ENCODE measurements around the gene ZNF280D. TPM values are rescaled to one million over a fixed set of nuclear protein-coding genes. Genes with fewer than 3 reads are reported as not detected.

Gene ZNF280D
- total RNA-seq, 2 experiments from 2014 or later = 28.4 to 35.0 TPM

GRCh38 chr15:56619887-56620286 lies 113.4 kb downstream of the ZNF280D start:
- Mint-ChIP-seq H3K27ac (peak overlapping the region; percentile 15), H3K4me3 (no peak overlapping the region), H3K4me1 (peaks cover 5% of the 10 kb centered on the region), H3K27me3 (no peaks in the 10 kb centered on the region), H3K36me3 (peaks cover 1% of the 10 kb centered on the region), H3K9me3 (peaks cover 1% of the 10 kb centered on the region)
- no peak for ATAC-seq (ENCODE audit: low read depth)
- no peak for DNase-seq
- POLR2A ChIA-PET = no interaction called here

- Mint-ChIP-seq H3K27ac (no peak overlapping the region), H3K27me3 (peaks cover 6% of the 10 kb centered on the region), H3K4me1 (peaks cover 10% of the 10 kb centered on the region), H3K4me3 (no peak overlapping the region), H3K36me3 (peaks cover 3% of the 10 kb centered on the region), H3K9me3 (peaks cover 1% of the 10 kb centered on the region)
- POLR2A ChIA-PET = no interaction called here
- ATAC-seq (ENCODE audit: low read depth) (no peak), DNase-seq (no peak)
These were observed 115.7 kb downstream of the ZNF280D start for GRCh38 chr15:56617628-56618027.

DNA sequence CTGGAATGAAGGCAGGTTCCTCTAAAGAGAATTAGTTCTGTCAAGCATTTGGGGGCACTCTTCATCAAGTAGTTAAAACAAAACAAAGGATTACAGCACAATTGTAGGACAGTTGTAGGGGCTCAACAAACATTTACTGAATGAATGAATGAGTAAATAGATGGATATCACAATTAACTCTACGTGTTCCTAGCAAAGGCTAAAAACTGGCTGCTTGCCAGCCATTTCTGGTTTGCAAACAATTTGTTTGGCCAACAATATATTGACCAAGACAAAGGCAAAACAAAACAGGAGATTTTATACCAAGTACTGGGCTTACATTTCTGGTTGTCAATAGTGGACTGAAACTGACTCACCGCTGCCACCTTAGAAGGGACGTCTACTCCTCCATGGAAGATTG lies 116.8 kb downstream of the ZNF280D start:
- peaks cover 3% of the 10 kb centered on the region for H3K36me3 Mint-ChIP-seq
- DNase-seq = no peak
- no peak overlapping the region for H3K27ac Mint-ChIP-seq
- H3K4me1 Mint-ChIP-seq = peaks cover 10% of the 10 kb centered on the region
- no peak overlapping the region for H3K4me3 Mint-ChIP-seq
- peaks cover 6% of the 10 kb centered on the region for H3K27me3 Mint-ChIP-seq
- no peak for ATAC-seq (ENCODE audit: low read depth)
- H3K9me3 Mint-ChIP-seq = peaks cover 1% of the 10 kb centered on the region
- POLR2A ChIA-PET = no interaction called here

DNA sequence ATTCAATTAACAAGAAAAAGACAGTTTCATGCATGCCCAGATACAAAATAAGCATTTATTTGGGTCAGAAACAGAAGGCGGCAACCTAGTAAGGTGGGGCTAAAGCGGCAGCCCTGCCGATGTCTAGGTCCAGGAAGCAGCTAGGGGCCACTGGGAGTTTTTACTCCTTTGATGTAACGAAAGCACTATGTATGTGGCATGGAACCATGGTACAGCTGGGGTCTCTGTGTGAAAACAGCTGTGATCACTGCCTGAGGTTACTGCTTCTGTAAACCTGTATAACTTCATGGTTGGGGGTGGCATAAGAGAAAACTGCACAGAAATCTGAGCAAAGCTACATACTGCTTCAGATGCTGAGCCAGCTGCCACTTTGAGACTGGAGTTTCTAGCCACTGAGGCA lies 119.5 kb downstream of the ZNF280D start:
- no peak overlapping the region for H3K27ac Mint-ChIP-seq
- H3K4me1 Mint-ChIP-seq = peaks cover 5% of the 10 kb centered on the region

DNA sequence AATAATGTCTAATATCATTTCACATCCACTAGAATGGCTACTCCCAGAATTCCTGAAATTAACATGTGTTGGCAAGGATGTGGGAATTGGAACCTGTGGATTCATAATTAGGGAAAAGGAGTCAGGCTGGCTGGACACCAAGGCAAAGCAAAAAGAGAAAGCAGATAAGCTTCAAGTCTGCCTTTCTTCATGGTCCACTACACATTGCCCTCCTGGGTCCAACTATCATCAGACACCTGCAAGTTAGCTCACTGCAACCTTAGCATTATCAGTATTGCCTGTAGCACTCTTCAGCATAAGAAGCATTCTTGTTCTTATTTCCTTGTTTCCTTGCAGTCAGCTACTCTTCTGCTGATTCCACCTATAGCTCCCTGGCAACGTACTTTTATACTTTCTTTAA lies 124.3 kb downstream of the ZNF280D start:
- no peak overlapping the region for H3K27ac Mint-ChIP-seq
- DNase-seq (no peak), ATAC-seq (ENCODE audit: low read depth) (no peak)
- peaks cover 14% of the 10 kb centered on the region for H3K4me1 Mint-ChIP-seq
- peaks cover 23% of the 10 kb centered on the region for H3K27me3 Mint-ChIP-seq
- peaks cover under 1% of the 10 kb centered on the region for H3K36me3 Mint-ChIP-seq
- peaks cover 6% of the 10 kb centered on the region for H3K9me3 Mint-ChIP-seq
- H3K4me3 Mint-ChIP-seq = no peak overlapping the region
- POLR2A ChIA-PET = no interaction called here

More for the DNA sequence above, 119.5 kb downstream of the ZNF280D start:
- H3K9me3 Mint-ChIP-seq = no peaks in the 10 kb centered on the region
- POLR2A ChIA-PET = no interaction called here
- peaks cover 3% of the 10 kb centered on the region for H3K36me3 Mint-ChIP-seq
- ATAC-seq (ENCODE audit: low read depth) = no peak
- H3K4me3 Mint-ChIP-seq = no peak overlapping the region
- peaks cover 15% of the 10 kb centered on the region for H3K27me3 Mint-ChIP-seq
- no peak for DNase-seq

DNA sequence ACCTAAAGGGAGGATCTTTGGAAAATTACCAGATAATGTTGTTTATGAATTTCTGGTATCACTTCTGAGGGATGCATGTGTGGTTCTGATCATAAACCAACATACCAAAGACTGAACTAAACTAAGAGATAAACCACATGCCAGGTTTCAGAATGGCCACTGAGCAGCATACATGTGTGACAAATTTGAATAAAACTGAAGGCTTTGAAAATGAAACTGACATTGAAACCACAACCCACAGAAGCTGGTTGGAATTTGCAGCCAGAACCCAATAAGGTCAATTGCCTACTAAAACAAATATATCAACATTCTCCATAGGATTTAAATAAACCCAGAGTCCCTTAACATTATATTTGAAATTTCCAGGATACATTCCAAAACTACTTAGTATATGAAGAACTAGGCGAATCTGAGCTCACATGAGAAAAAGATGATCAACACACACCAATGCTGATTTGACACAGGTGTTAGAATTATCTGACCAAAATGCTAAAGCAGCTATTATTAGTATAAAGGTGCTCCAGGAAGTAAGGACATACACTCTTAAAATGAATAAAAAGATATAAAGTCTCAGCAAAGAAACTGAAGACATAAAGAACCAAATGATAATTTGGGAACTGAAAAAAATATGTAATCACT lies 125.0 kb downstream of the ZNF280D start:
- POLR2A ChIA-PET = no interaction called here
- ATAC-seq (ENCODE audit: low read depth) = peak; percentile 42
- Mint-ChIP-seq H3K4me3 (no peak overlapping the region), H3K9me3 (peaks cover 6% of the 10 kb centered on the region), H3K27ac (no peak overlapping the region), H3K36me3 (no peaks in the 10 kb centered on the region), H3K27me3 (peaks cover 22% of the 10 kb centered on the region), H3K4me1 (peaks cover 9% of the 10 kb centered on the region)
- no peak for DNase-seq

DNA sequence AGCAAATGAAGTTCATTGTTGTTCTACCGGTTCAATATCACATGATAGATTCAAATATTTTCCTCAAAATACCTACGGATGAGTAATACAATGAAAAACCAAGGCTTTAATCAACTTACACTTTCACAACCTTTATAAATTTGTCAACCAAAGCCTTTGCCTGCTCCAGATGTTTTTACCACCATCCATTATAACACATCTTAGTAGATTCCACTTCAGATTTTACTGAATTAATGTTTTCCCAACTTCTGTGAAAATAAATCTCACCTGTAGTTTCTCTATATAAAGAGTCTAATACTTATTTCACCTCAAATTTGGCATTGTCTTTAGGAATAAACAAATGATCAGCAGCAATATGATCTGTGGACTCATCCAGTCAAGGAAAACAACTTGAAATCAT lies 131.1 kb downstream of the ZNF280D start:
- H3K4me3 Mint-ChIP-seq = no peak overlapping the region

DNA sequence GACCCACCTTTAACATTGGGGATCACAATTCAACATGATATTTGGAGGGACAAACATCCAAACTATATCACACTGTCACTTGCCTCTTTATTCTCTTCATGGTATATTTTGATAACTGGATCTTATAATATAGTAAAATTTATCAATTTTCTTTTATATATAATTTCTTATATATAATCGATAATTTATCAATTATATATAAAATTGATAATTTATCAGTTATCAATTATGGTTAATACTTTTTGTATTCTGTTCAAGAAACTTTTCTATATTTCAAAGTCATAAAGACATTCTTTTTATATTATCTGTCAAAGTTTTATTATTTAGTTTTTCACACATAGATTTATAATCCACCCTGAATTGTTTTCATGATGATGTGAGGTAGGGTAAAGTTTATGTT lies 132.9 kb downstream of the ZNF280D start:
- Mint-ChIP-seq H3K27ac (no peak overlapping the region), H3K27me3 (peaks cover 8% of the 10 kb centered on the region), H3K4me1 (no peaks in the 10 kb centered on the region), H3K36me3 (no peaks in the 10 kb centered on the region), H3K4me3 (no peak overlapping the region), H3K9me3 (peaks cover 12% of the 10 kb centered on the region)
- DNase-seq = no peak
- POLR2A ChIA-PET = no interaction called here
- ATAC-seq (ENCODE audit: low read depth) = no peak

More for the DNA sequence above, 131.1 kb downstream of the ZNF280D start:
- POLR2A ChIA-PET = no interaction called here
- H3K27me3 Mint-ChIP-seq = peaks cover 5% of the 10 kb centered on the region
- H3K36me3 Mint-ChIP-seq = no peaks in the 10 kb centered on the region
- DNase-seq (no peak), ATAC-seq (ENCODE audit: low read depth) (no peak)
- H3K4me1 Mint-ChIP-seq = no peaks in the 10 kb centered on the region
- peaks cover 16% of the 10 kb centered on the region for H3K9me3 Mint-ChIP-seq
- H3K27ac Mint-ChIP-seq = no peak overlapping the region

DNA sequence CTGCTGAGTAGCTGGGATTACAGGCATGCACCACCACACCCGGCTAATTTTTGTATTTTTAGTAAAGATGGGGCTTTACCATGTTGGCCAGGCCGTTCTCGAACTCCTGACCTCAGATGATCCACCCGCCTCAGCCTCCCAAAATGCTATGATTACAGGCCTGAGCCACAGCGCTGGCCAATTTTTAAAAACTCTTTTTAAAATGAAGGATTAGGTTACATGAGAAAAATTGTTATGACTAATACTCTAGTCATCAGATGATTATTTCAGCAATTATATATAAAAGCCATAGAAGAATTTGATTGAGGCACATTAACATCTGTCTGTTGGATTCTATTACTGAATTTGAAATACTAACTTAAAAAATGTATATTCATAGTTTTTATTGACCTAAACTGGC lies 134.3 kb downstream of the ZNF280D start:
- DNase-seq (no peak), ATAC-seq (ENCODE audit: low read depth) (no peak)
- Mint-ChIP-seq H3K9me3 (peaks cover 12% of the 10 kb centered on the region), H3K4me3 (no peak overlapping the region), H3K27me3 (peaks cover 16% of the 10 kb centered on the region), H3K4me1 (no peaks in the 10 kb centered on the region), H3K36me3 (no peaks in the 10 kb centered on the region), H3K27ac (no peak overlapping the region)
- POLR2A ChIA-PET = no interaction called here

- no peaks in the 10 kb centered on the region for H3K27me3 Mint-ChIP-seq
- POLR2A ChIA-PET = no interaction called here
- no peaks in the 10 kb centered on the region for H3K4me1 Mint-ChIP-seq
- H3K9me3 Mint-ChIP-seq = peaks cover 10% of the 10 kb centered on the region
- DNase-seq = no peak
- no peak overlapping the region for H3K27ac Mint-ChIP-seq
- H3K4me3 Mint-ChIP-seq = no peak overlapping the region
- H3K36me3 Mint-ChIP-seq = peaks cover 2% of the 10 kb centered on the region
- no peak for ATAC-seq (ENCODE audit: low read depth)
These were observed 145.6 kb downstream of the ZNF280D start for GRCh38 chr15:56587686-56588085.

GRCh38 chr15:56586206-56586605 lies 147.1 kb downstream of the ZNF280D start:
- H3K4me1 Mint-ChIP-seq = no peaks in the 10 kb centered on the region
- no peak for DNase-seq
- ATAC-seq (ENCODE audit: low read depth) = no peak

DNA sequence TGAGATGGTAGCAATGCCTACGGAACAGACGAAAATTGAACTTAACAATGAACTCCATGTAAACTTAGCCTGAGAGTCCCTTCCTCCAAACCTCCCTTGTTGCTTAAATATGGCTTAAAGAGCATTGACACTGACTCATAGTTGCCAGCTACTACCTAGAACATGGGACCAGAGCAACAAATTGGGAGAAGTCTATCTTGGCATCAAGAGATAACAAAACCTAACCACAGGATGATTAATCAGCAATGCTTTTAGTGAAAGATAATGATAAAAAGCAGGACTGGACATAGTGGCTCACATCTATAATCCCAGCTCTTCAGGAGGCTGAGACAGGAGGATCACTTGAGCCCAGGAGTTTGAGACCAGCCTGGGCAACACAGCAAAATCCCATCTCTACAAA lies 150.5 kb downstream of the ZNF280D start:
- Mint-ChIP-seq H3K4me3 (no peak overlapping the region), H3K36me3 (peaks cover 2% of the 10 kb centered on the region), H3K27ac (no peak overlapping the region), H3K4me1 (no peaks in the 10 kb centered on the region), H3K9me3 (peaks cover 7% of the 10 kb centered on the region), H3K27me3 (no peaks in the 10 kb centered on the region)
- DNase-seq (no peak), ATAC-seq (ENCODE audit: low read depth) (no peak)
- POLR2A ChIA-PET = no interaction called here

More at GRCh38 chr15:56586206-56586605, 147.1 kb downstream of the ZNF280D start:
- Mint-ChIP-seq H3K27me3 (no peaks in the 10 kb centered on the region), H3K4me3 (no peak overlapping the region), H3K36me3 (peaks cover 2% of the 10 kb centered on the region), H3K27ac (no peak overlapping the region), H3K9me3 (peaks cover 10% of the 10 kb centered on the region)
- POLR2A ChIA-PET = no interaction called here
